GM21447 (cell line): ENCODE measurements around the gene TMEM255A.

ENCODE experiments used
- ATAC-seq: cut with Tn5 transposase; IDR thresholded peaks from one replicate; pipeline ENCODE4 v1.9.1; 2021; ENCODE audit not compliant: unreplicated experiment

TMEM255A gene

GRCh38 chrX:120271218-120271617, 40.0 kb downstream of the TMEM255A start:
- ATAC-seq = no peak

GRCh38 chrX:120270567-120270966, 40.7 kb downstream of the TMEM255A start:
- no peak for ATAC-seq

- peak; percentile 60 for ATAC-seq
Observed at GRCh38 chrX:120269373-120270035, 41.8 kb downstream of the TMEM255A start.

DNA sequence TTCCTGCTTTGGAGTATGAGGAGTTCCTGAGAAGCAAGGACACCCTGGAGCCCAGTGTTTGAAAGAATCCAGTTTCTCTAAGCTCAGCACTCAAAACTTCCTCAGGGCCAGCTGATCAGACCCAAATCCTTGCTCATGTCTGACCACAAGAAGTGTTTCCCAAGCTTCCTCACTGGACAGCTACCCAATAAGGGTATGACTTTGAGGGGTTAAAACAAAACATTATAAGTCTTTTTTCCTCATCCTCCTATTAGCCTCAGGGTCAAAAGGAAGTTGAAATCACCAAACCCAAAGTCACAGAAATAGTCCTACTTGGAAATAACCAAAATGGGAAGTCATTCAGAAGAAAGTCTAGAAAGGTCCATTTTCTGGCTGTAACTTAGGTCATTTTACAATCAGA, 46.9 kb downstream of the TMEM255A start:
- no peak for ATAC-seq

GRCh38 chrX:120262859-120263708, 48.2 kb downstream of the TMEM255A start:
- ATAC-seq = peak; percentile 57

DNA sequence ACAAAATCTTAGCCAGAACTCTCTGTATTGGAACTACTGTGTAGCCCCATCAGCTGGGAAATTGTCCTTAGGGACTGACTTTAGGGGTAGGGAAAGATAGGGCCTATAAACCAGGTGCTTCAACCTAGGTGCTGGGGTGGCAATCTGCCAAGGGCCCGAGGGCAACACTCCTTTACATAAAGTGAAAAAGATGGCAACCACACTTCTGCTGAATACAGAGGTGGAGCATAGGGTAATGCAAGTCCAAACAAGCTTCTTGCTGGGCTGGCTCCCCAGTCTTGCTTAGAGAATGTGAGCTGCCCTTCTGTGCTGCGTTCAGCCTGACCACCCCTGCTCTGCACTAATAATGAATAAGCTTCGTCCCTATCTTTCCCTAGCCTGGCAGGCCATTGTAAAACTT, 50.9 kb downstream of the TMEM255A start:
- ATAC-seq = no peak

- no peak for ATAC-seq
Observed at GRCh38 chrX:120253784-120254183, 57.5 kb downstream of the TMEM255A start.

DNA sequence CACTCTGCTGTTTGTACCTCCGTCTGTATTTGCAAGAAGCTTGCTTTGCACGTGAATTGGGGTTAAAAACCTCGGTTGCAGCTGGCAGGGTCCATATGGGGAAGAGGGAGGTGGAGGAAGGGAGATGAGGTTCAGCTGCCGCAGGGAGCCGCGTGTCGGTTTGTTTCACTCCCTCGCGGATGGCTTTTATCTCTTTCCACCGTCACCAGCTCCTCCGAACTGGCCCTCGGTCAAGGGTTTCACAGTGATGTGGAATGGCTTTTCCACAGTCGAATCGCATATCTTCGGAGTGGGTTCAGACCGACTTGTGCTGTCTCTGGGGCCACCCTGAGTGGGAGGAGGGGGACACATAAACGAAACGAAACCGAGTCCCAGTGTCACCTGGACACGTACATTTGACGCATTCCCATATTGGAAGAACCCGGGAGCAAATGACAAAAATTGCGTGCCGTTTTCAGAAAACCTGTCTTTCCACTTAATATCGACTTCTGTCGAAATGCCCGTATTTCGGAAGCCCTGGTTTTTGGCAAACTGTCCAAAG, 59.7 kb downstream of the TMEM255A start:
- ATAC-seq = no peak

- ATAC-seq = peak; percentile 93
Observed at GRCh38 chrX:120250522-120251271, 60.6 kb downstream of the TMEM255A start, which contains the start of gene ZBTB33. ZBTB33 (plus strand) TSS chrX:120250812; CDS start chrX:120253416, 2,604 bp downstream.

GRCh38 chrX:120244735-120245498, 66.3 kb downstream of the TMEM255A start:
- peak; percentile 83 for ATAC-seq

- peak; percentile 19 for ATAC-seq
Observed at GRCh38 chrX:120244395-120244734, 66.9 kb downstream of the TMEM255A start.

DNA sequence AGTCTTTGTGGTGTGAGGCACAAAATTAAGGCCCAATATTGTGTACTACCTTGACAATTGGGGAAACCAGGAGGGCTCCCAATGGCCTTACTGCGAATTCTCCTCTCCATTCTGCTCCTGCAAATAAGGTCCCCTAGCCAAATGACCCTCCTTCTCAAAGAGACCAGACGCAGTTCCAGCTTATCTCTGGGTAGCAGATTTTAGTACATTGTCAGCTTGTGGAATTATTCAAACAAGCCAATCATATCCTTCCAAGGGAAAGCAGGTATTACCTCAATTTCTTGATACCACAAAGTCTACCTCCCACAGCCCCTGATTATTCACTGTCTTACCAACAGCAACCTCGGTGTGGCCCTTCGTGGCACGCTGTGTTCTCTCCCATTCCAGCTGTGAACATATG, 68.4 kb downstream of the TMEM255A start:
- ATAC-seq = no peak

DNA sequence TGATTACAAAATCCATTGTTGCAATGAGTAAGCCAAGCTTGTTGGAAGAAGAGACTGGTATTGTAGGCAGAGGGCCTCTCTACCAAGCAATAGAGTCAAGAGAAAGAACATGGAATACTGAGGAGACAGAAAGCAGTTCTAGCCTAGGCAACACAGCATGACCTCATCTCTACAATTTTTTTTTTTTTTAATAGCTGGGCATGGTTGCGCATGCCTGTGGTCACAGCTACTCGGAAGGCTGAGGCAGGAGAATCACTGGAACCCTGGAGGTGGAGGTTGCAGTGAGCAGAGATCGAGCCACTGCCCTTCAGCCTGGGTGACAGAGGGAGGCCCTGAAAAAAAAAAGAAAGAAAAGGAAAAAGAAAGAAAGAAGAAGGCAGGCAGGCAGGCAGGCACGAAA, 72.3 kb downstream of the TMEM255A start:
- ATAC-seq = no peak

DNA sequence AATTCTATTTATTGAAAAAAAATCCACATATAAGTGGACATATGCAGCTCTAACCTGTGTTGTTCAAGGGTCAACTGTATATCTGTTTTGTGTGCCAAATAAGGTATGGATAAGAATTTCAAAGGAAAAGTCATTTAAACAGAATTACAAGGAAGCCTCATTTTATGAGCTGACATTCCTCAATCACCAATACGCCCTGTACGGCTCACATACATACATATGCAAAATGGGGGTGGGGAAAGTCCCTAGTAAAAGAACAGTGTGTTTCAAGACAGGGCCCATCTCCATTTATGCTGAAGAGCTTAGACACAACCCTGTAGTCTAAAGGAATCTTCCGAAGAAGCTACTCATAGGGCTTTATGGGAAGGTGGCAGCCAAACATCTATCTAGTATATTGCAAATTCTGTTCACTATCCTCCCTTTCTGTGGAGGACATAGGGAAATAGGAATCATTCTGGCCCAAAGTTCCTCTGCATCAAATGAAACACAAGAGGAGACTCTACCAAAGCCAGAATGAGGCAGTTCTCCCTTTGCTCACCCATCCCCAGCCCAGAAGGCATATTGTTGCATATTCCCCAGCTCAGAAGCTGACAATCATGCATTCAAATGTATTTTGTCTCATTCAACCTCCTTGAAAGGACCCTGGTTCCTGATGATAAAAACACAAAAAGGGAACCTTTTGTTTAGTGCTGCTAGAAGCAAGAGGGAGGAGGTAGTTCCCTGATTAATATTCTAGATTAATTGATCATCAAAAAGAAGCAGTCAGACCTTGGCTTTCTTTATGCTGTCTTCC, 74.4 kb downstream of the TMEM255A start:
- ATAC-seq = no peak

GRCh38 chrX:120235284-120235683, 76.0 kb downstream of the TMEM255A start:
- no peak for ATAC-seq

GRCh38 chrX:120228187-120228908, 82.9 kb downstream of the TMEM255A start:
- no peak for ATAC-seq

GRCh38 chrX:120224388-120224787, 86.9 kb downstream of the TMEM255A start:
- no peak for ATAC-seq

DNA sequence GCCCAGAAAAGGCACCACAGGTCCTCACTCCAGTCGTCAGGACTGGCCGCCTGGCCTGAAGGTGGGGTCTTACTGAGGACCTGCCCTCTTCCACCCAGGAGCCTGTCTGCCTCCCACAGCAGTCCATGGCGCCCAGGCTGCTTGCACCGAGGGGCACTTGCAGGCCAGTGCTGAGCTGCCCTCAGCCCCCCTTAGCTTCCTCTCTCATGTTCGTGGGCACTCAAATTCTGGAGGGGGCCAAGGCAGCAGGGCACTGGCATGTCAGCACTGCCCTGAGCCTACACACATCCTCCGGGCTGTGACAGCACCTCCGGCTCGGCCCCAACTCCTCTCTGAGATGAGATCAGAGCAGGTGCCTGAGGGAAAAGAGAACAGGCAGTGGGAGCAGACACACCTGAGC, 87.9 kb downstream of the TMEM255A start:
- ATAC-seq = no peak
